ENCODE results near the gene KSR2.

Gene KSR2

DNA sequence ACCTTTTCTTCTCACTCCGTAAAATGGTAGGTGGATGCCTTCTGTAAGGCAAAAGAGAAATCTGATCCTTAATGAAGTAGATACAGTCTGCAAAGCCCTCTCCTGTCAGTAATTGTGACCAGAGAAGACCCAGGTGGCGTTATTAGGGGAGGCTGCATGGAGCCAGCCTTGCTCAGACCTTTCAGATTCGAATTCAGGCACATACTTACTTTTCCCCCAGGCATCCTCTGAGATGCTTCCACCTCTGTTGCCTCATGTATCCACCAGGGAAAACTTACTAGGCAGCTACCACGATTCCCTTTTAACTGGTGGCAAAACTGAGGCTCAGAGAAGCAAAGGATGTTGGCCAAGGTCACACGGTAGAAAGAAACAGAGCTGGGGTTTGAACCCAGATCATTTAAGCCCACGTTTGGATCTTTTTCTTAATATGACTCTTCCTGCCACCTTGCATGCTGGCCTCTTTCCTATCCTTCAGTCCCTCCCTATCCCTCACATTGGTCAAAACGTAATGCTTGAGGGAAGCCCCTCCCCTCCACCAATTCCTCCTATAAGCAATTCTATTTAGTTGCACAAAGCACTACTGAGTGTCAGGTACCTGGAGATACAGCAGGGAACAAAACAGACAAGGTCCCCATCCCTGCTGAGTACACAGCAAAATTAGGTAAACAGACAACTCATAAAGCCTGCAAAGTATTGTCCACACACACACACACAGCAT, 179.4 kb downstream of the KSR2 start:
- TF ChIP-seq, protein P1, sequence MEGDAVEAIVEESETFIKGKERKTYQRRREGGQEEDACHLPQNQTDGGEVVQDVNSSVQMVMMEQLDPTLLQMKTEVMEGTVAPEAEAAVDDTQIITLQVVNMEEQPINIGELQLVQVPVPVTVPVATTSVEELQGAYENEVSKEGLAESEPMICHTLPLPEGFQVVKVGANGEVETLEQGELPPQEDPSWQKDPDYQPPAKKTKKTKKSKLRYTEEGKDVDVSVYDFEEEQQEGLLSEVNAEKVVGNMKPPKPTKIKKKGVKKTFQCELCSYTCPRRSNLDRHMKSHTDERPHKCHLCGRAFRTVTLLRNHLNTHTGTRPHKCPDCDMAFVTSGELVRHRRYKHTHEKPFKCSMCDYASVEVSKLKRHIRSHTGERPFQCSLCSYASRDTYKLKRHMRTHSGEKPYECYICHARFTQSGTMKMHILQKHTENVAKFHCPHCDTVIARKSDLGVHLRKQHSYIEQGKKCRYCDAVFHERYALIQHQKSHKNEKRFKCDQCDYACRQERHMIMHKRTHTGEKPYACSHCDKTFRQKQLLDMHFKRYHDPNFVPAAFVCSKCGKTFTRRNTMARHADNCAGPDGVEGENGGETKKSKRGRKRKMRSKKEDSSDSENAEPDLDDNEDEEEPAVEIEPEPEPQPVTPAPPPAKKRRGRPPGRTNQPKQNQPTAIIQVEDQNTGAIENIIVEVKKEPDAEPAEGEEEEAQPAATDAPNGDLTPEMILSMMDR (IDR thresholded peaks at IDR 0.05): no peak
- no peak for DNase-seq (ENCODE audit: low spot score)
- no peak overlapping the region for H3K4me3 ChIP-seq
- H3K27ac ChIP-seq: no peak overlapping the region

DNA sequence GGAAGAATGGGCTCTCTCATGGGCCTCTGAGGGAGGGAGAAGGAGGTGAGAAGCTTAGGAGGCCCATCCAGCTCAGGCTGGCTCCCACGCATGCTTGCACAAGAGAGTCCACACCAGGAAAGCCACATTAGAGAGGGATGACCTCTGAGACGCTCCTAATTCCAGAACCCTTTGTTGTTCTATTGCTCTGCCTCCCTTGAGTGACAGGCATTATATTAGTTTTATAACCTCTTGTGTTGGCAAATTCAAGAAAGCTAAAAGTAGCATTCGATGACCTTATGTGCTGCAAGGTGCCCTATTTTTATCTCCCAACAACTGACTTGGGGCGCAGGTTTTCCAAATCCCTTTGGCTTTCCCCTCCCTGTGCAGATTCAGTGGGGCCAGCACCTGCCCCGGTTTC, 190.1 kb downstream of the KSR2 start:
- Histone ChIP-seq H3K4me3 (no peak overlapping the region), H3K27ac (no peak overlapping the region)
- no peak for DNase-seq (ENCODE audit: low spot score)
- TF ChIP-seq, protein P1 (IDR thresholded peaks at IDR 0.05): no peak

DNA sequence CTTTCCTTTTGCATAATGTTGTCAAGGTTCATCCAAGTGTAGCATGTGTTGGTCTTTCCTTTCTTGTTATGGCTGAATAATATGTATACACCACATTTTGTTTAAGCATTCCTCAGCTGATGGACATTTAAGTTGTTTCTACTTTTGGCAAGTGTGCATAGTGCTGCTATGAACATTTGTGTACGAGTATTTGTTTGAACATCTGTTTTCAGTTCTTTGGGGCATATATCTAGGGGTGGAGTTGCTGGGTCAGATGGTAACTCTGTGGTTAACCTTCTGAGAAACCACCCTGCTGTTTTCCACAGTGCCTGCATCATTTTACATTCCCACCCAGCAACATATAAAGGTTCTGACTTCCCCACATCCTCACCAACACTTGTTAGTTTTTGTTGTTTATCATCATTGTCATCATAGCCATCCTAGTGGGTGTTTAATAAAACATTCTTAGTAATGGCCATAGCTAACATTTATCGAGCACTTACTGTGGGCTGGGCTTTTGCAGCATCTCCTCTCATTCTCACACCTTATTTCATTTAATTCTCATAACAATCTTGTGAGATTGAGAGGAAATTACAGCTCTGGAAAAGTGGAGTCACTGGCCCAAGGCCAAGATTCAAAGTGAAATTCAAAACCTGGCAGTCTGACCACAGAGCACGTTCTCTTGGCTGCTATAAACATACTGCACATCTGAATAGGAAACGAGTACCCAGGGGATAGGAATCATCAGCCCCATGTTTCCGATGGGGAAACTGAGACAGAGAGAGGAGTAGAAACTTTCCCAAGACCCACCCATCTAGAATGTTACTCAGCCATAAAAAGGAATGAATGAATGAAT, 193.6 kb downstream of the KSR2 start:
- DNase-seq (ENCODE audit: low spot score): no peak
- no peak overlapping the region for H3K4me3 ChIP-seq

DNA sequence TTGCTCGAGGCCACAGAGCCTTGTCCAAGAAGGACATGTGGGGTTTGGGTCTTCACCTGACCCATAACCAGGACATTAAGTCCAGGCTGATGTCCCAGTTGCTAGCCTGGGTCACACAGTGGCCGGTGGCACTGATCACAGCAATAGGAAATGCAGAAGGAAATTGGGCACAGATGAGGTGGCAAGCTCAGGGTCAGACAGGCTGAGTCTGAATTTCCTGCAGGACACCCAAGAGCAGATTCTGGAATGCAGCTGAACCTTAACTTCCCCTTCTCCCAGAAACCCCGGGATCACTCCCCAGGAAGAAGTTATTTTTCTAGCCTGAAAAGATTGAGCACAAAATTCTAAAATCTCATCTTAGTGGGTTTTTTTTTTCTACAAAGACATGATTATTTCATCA, 199.9 kb downstream of the KSR2 start:
- no peak for DNase-seq (ENCODE audit: low spot score)
- TF ChIP-seq, protein P1 (IDR thresholded peaks at IDR 0.05): no peak
- Histone ChIP-seq H3K4me3 (no peak overlapping the region), H3K27ac (no peak overlapping the region)

More for the DNA sequence above, 193.6 kb downstream of the KSR2 start:
- H3K27ac ChIP-seq: no peak overlapping the region
- TF ChIP-seq, protein P1 (IDR thresholded peaks at IDR 0.05): no peak

DNA sequence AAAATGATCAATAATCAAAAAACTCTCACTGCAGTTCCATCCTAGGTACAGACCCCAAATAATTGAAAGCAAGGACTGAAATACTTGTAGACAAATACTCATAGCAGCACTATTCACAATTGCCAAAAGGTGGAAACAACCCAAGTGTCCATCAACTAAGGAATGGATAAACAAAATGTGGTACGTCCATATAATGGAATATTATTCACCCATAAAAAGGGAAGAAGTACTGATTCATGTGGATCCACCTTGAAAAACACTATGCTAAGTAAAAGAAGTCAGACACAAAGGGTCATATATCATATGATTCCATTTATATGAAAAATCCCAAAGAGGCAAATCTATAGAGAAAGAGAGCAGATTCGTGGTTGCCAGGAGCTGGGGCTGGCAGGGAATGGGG, 202.8 kb downstream of the KSR2 start:
- DNase-seq (ENCODE audit: low spot score): no peak
- TF ChIP-seq, protein P1 (IDR thresholded peaks at IDR 0.05): no peak
- Histone ChIP-seq H3K4me3 (no peak overlapping the region), H3K27ac (no peak overlapping the region)

DNA sequence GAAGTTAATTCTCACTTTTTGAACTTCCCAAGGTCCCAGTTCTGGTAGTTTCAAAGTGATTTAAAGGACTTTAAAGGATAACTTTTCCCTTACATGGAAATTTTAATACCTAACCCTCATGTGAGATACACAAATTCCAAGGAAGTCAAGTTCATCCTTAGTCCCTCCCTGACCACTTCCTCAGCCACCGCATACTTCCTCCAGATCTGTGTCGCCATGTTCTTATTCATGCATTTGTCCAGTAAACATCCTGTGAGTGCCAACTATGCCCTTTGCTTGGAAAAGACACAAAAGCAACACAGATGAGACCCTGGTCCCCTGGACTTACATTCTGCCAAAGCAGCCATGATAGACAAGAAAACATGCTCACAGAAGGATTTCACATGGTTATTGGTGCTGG, 206.6 kb downstream of the KSR2 start:
- TF ChIP-seq, protein P1 (IDR thresholded peaks at IDR 0.05): no peak
- H3K4me3 ChIP-seq: no peak overlapping the region
- no peak overlapping the region for H3K27ac ChIP-seq
- DNase-seq (ENCODE audit: low spot score): no peak
